Psoas muscle (tissue), 8 donors: ENCODE results near the gene SORBS2. TPM values are rescaled to one million over a fixed set of nuclear protein-coding genes. Genes with fewer than 3 reads are reported as not detected.

Source experiments
- ATAC-seq, 4 donors: fragments of 200-7000 bp; cut with Tn5 transposase; one replicate each; pipeline ENCODE4 v1.9.1; 2020; ENCODE audit warnings: moderate library complexity in 3 of 4, mild to moderate bottlenecking in 2 of 4
- DNase-seq, 2 donors: peaks; one replicate each; pipeline ENCODE4 v3.0.0-alpha.2; 2020
- H3K27ac ChIP-seq: fragments of 200-600 bp; one replicate; pipeline ENCODE4 v1.8.0; 2022
- H3K27me3 ChIP-seq, 3 donors: fragments of 200-600 bp in 1 of 3; one replicate each; pipeline versions ENCODE4 v1.6.1 to v1.8.0; 2013 to 2022; ENCODE audit warnings: low read length in 2 of 3, mild to moderate bottlenecking in 2 of 3, moderate library complexity in 1 of 3; ENCODE audit not compliant: insufficient read depth in 3 of 3
- H3K36me3 ChIP-seq, 2 donors: fragments of 200-600 bp in 1 of 2; one replicate each; pipeline versions ENCODE4 v1.6.1 to v1.8.0; 2013 to 2022; ENCODE audit warnings: low read depth in 1 of 2, mild to moderate bottlenecking in 1 of 2, moderate library complexity in 1 of 2; ENCODE audit not compliant: insufficient read depth in 1 of 2
- H3K4me1 ChIP-seq: fragments of 200-600 bp; one replicate; pipeline ENCODE4 v1.8.0; 2022
- H3K4me3 ChIP-seq: fragments of 200-600 bp; one replicate; pipeline ENCODE4 v1.8.0; 2022; ENCODE audit warnings: mild to moderate bottlenecking
- H3K9me3 ChIP-seq: fragments of 200-600 bp; one replicate; pipeline ENCODE4 v1.8.0; 2022
- WGBS, 3 donors: extraction: QIAGEN DNeasy Blood & Tissue Kit; methylation state at CpG; one replicate each; pipeline versions ENCODE4 v1.1.6 to v1.1.7; 2013; 5-methylcytosine and 5-hydroxymethylcytosine counted together
- intact Hi-C, 2 donors: fragments of 100-400 bp; cut with DNase I; formaldehyde crosslinking; loops; one replicate each; pipeline versions ENCODE4 v1.11.0 to v1.14.2; 2022
- polyA plus RNA-seq, 3 donors: library from polyadenylated mRNA; stranded (reverse); fragments of 200-250 nt; gene quantifications; one replicate each; pipeline ENCODE4 v1.2.3, GENCODE V29; 2013
- total RNA-seq, 4 donors: library from RNA; stranded (reverse); fragmentation: NEBNext Ultra II Directional in 2 of 4; extraction: Animal tissue kit (Norgen Biotek cat#: 25700) in 2 of 4; gene quantifications; one replicate each; pipeline versions ENCODE4 v1.2.1 to v1.2.4, GENCODE V29; 2021 to 2023
- TF ChIP-seq, protein P1 (sequence below): fragments of 200-600 bp; IDR thresholded peaks from one replicate; pipeline ENCODE4 v1.8.0; 2022; ENCODE audit warnings: antibody characterized with exemption
- donor health status: healthy with polysubstance abuse.
- donor health status: DM: no; HTN: no; CAD: no; lungs with moderate emphysema.
- donor health status: Bipolar disorder and iron deficiency.
- donor health status: healthy.
- donor health status: DM: yes; HTN: yes; CAD: no.
- donor health status: DM: no; HTN: no; CAD: no.
- donor health status: DM: no; HTN: no; CAD: no.
- donor health status: DM: yes; HTN: yes; CAD: no.

The SORBS2 gene
- total and polyA plus RNA-seq, 7 donors, result 2.5 to 30.4 (median 7.2) TPM

DNA sequence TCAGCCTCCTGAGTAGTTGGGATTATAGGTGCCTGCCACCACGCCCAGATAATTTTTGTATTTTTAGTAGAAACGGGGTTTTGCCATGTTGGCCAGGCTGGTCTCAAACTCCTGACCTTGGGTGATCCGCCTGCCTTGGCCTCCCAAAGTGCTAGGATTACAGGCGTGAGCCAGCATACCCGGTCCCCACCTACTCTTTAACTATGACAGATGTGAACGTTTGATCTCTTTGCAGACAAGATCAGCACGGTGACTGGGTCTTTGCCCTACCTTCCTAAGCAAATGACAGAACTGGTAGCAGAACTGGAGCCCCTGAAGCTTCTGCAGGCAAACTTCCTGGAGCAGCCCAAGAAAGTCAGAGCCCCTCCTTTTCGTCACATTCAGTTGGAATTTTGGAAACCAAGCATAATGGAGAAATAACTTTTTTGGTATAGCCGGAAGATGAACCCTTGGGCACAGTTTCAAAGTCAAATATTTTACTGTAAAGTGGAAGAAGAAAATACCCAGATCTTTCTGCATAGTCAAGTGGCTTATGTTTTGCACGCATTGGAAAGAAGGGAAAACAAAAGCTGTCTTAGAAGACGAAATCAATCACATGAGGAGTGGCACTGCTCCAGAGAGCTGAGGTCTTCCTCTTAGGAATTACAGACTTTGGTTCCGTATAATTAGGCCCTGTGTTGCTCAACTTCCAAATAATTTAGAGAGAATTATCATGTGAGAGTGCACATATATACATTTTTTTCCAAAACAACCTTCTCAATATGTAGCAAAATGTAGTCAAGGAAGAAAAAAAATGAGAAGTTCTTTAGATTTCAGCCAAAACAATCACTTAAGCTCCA, 90.6 kb downstream of the SORBS2 start:
- intact Hi-C loops, result no loop called here
- no peak overlapping the region for H3K27ac ChIP-seq

DNA sequence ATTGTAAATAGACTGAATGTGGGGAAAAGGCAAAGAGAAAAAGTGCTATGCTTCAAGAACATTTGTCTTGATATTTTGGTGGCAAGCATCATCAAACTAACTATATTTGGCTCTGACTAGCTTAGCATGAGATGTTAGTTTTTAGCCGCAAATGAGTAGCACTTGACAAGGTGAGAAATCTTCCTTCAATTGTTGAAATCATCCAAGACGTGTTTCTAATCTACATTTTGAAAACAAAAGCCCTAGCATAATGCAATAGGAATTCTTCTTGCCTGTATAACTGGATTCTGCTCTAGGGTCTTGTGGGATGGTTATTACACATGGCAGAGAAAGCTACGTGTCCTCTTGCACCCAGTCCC, 92.5 kb downstream of the SORBS2 start:
- Histone ChIP-seq H3K27me3 (no peaks in the 10 kb centered on the region), H3K4me1 (no peaks in the 10 kb centered on the region), H3K4me3 (no peak overlapping the region), H3K9me3 (no peaks in the 10 kb centered on the region), H3K27ac (no peak overlapping the region), H3K36me3 (no peaks in the 10 kb centered on the region)
- no peak for ATAC-seq
- TF ChIP-seq, protein P1, sequence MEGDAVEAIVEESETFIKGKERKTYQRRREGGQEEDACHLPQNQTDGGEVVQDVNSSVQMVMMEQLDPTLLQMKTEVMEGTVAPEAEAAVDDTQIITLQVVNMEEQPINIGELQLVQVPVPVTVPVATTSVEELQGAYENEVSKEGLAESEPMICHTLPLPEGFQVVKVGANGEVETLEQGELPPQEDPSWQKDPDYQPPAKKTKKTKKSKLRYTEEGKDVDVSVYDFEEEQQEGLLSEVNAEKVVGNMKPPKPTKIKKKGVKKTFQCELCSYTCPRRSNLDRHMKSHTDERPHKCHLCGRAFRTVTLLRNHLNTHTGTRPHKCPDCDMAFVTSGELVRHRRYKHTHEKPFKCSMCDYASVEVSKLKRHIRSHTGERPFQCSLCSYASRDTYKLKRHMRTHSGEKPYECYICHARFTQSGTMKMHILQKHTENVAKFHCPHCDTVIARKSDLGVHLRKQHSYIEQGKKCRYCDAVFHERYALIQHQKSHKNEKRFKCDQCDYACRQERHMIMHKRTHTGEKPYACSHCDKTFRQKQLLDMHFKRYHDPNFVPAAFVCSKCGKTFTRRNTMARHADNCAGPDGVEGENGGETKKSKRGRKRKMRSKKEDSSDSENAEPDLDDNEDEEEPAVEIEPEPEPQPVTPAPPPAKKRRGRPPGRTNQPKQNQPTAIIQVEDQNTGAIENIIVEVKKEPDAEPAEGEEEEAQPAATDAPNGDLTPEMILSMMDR, result no peak
- DNase-seq, result no peak
- WGBS, 3 donors, result 74 to 76% (median 75%) methylated on average over 3 of the region's 3 CpGs
- intact Hi-C loops, result no loop called here

More for the DNA sequence above, 90.6 kb downstream of the SORBS2 start:
- Histone ChIP-seq H3K9me3 (no peaks in the 10 kb centered on the region), H3K4me3 (no peak overlapping the region), H3K36me3 (no peaks in the 10 kb centered on the region), H3K4me1 (no peaks in the 10 kb centered on the region), H3K27me3 (no peaks in the 10 kb centered on the region)
- DNase-seq (no peak), ATAC-seq (no peak)
- WGBS, 3 donors, result 47 to 62% (median 59%) methylated on average over 12 of the region's 12 CpGs
- TF ChIP-seq, protein P1, result no peak

DNA sequence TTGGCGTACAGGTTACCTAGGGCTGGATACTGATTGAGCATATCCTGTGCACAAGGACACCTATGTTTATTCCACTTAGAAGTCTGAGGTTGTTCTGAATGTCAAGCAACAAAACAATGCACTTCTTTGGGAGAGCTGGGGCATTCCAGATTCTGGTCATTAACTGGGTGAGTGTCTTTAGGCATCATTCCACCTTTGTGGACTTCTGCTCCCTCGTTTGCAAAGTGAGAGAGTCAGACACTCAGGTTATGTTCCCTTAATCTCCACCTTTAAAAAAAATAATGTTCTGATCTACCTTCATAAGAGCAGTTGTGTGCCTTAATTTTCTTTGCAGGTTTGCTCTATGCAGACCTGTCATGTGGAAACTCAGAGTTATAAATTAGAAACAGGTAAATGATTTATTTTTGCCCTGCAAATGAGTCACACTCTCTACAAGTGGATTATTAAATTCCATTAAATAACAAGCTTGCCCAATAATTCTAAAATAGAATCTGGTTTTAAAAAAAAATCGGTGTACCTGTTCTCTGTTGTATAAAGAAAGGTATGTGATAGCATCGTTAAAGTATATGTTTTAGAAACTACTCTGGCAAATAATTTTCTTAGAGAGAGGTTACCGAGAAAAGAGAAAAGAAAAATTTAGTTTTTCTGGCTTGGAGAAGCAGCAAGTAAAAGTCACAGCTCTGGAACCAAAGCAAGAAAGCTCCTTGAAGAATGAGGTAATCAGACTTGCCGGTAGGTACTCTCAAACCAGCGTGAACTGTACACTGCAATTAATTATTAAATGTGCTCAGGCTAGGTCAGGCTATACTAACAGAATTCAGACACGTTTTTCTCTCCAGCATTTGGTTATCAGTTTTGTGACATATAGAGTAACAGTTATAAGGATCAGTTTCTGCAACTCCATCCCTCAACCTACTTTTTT, 93.2 kb downstream of the SORBS2 start:
- Histone ChIP-seq H3K36me3 (no peaks in the 10 kb centered on the region), H3K4me1 (no peaks in the 10 kb centered on the region), H3K27me3 (no peaks in the 10 kb centered on the region), H3K9me3 (no peaks in the 10 kb centered on the region), H3K4me3 (no peak overlapping the region), H3K27ac (no peak overlapping the region)
- WGBS, 3 donors, result 54 to 63% (median 56%) methylated on average over 8 of the region's 8 CpGs
- DNase-seq, result no peak
- intact Hi-C loops, result no loop called here
- TF ChIP-seq, protein P1, result no peak
- no peak for ATAC-seq

DNA sequence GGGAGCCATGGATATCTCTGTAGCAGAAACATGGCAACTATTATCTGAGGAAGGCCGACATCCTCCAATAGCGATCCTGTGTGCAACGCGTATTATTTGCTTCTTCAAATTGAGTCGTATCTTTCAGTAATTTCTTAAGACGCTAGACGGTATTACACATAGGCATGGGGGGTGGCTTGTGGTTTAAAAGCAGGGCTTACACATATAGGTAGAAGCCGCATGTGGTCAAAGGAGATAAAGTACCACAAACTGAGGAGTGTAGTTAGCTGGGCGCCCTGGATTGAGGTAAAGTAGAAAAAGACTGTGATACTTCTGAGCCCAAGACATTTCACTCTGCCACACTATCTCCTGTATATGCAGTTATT, 94.6 kb downstream of the SORBS2 start:
- intact Hi-C loops, result no loop called here
- ATAC-seq (no peak), DNase-seq (no peak)
- TF ChIP-seq, protein P1, result no peak
- 85 to 93% (median 89%) methylated on average over 9 of the region's 9 CpGs for WGBS, 3 donors
- no peak overlapping the region for H3K4me3 ChIP-seq
- no peaks in the 10 kb centered on the region for H3K36me3 ChIP-seq
- no peaks in the 10 kb centered on the region for H3K9me3 ChIP-seq
- H3K27me3 ChIP-seq, result no peaks in the 10 kb centered on the region
- H3K4me1 ChIP-seq, result no peaks in the 10 kb centered on the region
- H3K27ac ChIP-seq, result no peak overlapping the region
